Measurements from ENCODE around the gene RNU1-3. TPM values are rescaled to one million over a fixed set of nuclear protein-coding genes. Genes with fewer than 3 reads are reported as not detected.
A peak's percentile ranks its signal among the peaks of the same experiment; 100 is the strongest.

Gene RNU1-3
- total and polyA plus RNA-seq, 9 of the 15 experiments (the other 6 are each of a cell fraction or from before 2014, with no cell fraction given): under 0.01 to 32,823 (median 2,538) TPM; not detected in 4

- 0 out of 2 replicates have a peak, but pooled peaks have one; percentile 41 for TF ChIP-seq ZNF707 (CRISPR knock-in tag; conservative IDR thresholded peaks at IDR 0.05)
- TF ChIP-seq BCOR (IDR thresholded peaks at IDR 0.05): peak; percentile 80
- peak; percentile 18; the same call in 1 of the 2 replicates for TF ChIP-seq E2F1 (CRISPR knock-in tag; IDR thresholded peaks at IDR 0.05)
- TF ChIP-seq THAP7 (CRISPR knock-in tag; IDR thresholded peaks at IDR 0.05): 0 out of 2 replicates have a peak, but pooled peaks have one; percentile 47
- peak; percentile 44; the same call in 1 of the 2 replicates for TF ChIP-seq POLR2AphosphoS5 (IDR thresholded peaks at IDR 0.05; ENCODE audit: control insufficient read depth, insufficient read depth, low read depth, low read length)
- TF ChIP-seq RERE (CRISPR knock-in tag; IDR thresholded peaks at IDR 0.05; ENCODE audit: borderline replicate concordance): peak; percentile 65; the same call in 1 of the 2 replicates
- peak; percentile 98; the same call in 1 of the 2 replicates for TF ChIP-seq HDGF (IDR thresholded peaks at IDR 0.05)
- peak; percentile 56; the same call in 1 of the 2 replicates for TF ChIP-seq CTBP1 (IDR thresholded peaks at IDR 0.05; ENCODE audit: borderline replicate concordance)
- TF ChIP-seq TCF3 (CRISPR knock-in tag; IDR thresholded peaks at IDR 0.05): peak; percentile 92
- peak; percentile 90 for TF ChIP-seq ARID1B (IDR thresholded peaks at IDR 0.05)
- peak in 1 of 2 experiments; percentile 31; a peak in 1 of 4 replicates for TF ChIP-seq CSDE1 (IDR thresholded peaks at IDR 0.05)
- TF ChIP-seq SRF (CRISPR knock-in tag; IDR thresholded peaks at IDR 0.05): peak in 1 of 2 experiments; percentile 16; a peak in 1 of 4 replicates
- TF ChIP-seq HDAC1 (IDR thresholded peaks at IDR 0.05): peak; percentile 75 to 83
- TF ChIP-seq NFIC (IDR thresholded peaks at IDR 0.05): peak; percentile 37
- peak in 1 of 2 experiments; percentile 54; a peak in 1 of 4 replicates for TF ChIP-seq TEAD1 (CRISPR knock-in tag; IDR thresholded peaks at IDR 0.05)
- peak; percentile 23 for TF ChIP-seq WHSC1 (IDR thresholded peaks at IDR 0.05; ENCODE audit: low read length)
- 0 out of 4 replicates have a peak, but pooled peaks of 1 of the 2 experiments have one; percentile 35 for TF ChIP-seq MLX (CRISPR knock-in tag; conservative IDR thresholded peaks at IDR 0.05)
- peak; percentile 60 for TF ChIP-seq BRD9 (IDR thresholded peaks at IDR 0.05; ENCODE audit: low read depth, partially characterized antibody)
- TF ChIP-seq KDM2B (CRISPR knock-in tag; IDR thresholded peaks at IDR 0.05): peak; percentile 82; the same call in 1 of the 2 replicates
These were observed 23.1 kb downstream of the RNU1-3 start (continued) for GRCh38 chr1:16643476-16644192.
